K562 (cell line): ENCODE data around the gene AFG1L. TPM values are rescaled to one million over a fixed set of nuclear protein-coding genes. Genes with fewer than 3 reads are reported as not detected.

Experiments used
- ATAC-seq: fragments of 200-7000 bp; cut with Tn5 transposase; 3 replicates; pipeline ENCODE4 v1.9.1; 2020; ENCODE audit warnings: moderate library complexity
- BruUV-seq: library from RNA; stranded (reverse); fragments of 400-500 nt; replicated peaks from 2 replicates; lab custom pipeline; 2021; lab: Mats Ljungman, UMichigan
- CTCF ChIA-PET: fragments of 300-600 bp; formaldehyde crosslinking; extraction: SDS; loops from one replicate; lab custom pipeline; 2021; ENCODE audit warnings: low intra/inter-chr PET ratio; lab: Yijun Ruan, JAX
- POLR2A ChIA-PET: fragments of 300-600, 350-650 bp; sonication (Branson Sonifier 250); formaldehyde crosslinking; extraction: SDS; loops from one replicate; lab custom pipeline; 2021; ENCODE audit warnings: antibody characterized with exemption, inconsistent platforms; lab: Yijun Ruan, JAX
- DNase-seq, 4 experiments: peaks; one replicate each; pipeline versions ENCODE4 v3.0.0 to v3.0.0-alpha.2; 2011 to 2018; ENCODE audit warnings: low spot score in 3 of 4, mixed read lengths in 3 of 4; ENCODE audit errors: extremely low read depth in 1 of 4
- FAIRE-seq: peaks from 2 replicates; lab custom pipeline; 2011; peaks lifted over from hg19 to GRCh38; lab: Jason Lieb, UNC
- H2AFZ ChIP-seq: 2 replicates; pipeline ENCODE4 v1.6.0; 2011; ENCODE audit warnings: low read depth, low read length, control low read depth, inconsistent platforms
- H3K27ac ChIP-seq: fragments of 200-600 bp; 3 replicates; pipeline ENCODE4 v1.8.0; 2011; ENCODE audit warnings: low read depth, mild to moderate bottlenecking, control low read depth, inconsistent platforms, low read length, moderate library complexity, mixed read lengths; ENCODE audit errors: extremely low read depth
- H3K27me3 ChIP-seq, 2 experiments: fragments of 300-600 bp in 1 of 2; 2 replicates in 1 of 2; 3 replicates in 1 of 2; pipeline versions ENCODE4 v1.6.0 to v1.8.0; 2011; ENCODE audit warnings: inconsistent platforms in 2 of 2, low read length in 2 of 2, mild to moderate bottlenecking in 1 of 2, mixed read lengths in 1 of 2, moderate library complexity in 1 of 2; ENCODE audit not compliant: control insufficient read depth in 2 of 2, insufficient read depth in 2 of 2
- H3K36me3 ChIP-seq: fragments of 300-600 bp; 3 replicates; pipeline ENCODE4 v1.8.0; 2011; ENCODE audit warnings: mild to moderate bottlenecking, low read length, inconsistent platforms; ENCODE audit not compliant: control insufficient read depth, insufficient read depth
- H3K4me1 ChIP-seq, 2 experiments: fragments of 200-600 bp in 1 of 2; replicated peaks in 1 of 2; 2 replicates in 1 of 2; 3 replicates in 1 of 2; pipeline versions ENCODE4 v1.5.1 to v1.8.0; 2011; ENCODE audit warnings: inconsistent platforms in 2 of 2, low read length in 2 of 2, mild to moderate bottlenecking in 1 of 2, mixed read lengths in 1 of 2, moderate library complexity in 1 of 2; ENCODE audit not compliant: control insufficient read depth in 2 of 2, insufficient read depth in 2 of 2
- H3K4me2 ChIP-seq: 2 replicates; pipeline ENCODE4 v1.6.1; 2011; ENCODE audit warnings: low read length, control low read depth, inconsistent platforms, mixed read lengths; ENCODE audit not compliant: insufficient read depth
- H3K4me3 ChIP-seq: fragments of 200-600 bp; sonication (generic), shearing (Covaris generic); 2 replicates; pipeline ENCODE4 v1.5.1; 2016; ENCODE audit warnings: control low read depth, inconsistent platforms
- H3K79me2 ChIP-seq: fragments of 200-600 bp; 3 replicates; pipeline ENCODE4 v1.8.0; 2011; ENCODE audit warnings: low read length, inconsistent platforms; ENCODE audit not compliant: control insufficient read depth, insufficient read depth
- H3K9ac ChIP-seq, 2 experiments: 2 replicates each; pipeline versions ENCODE4 v1.6.0 to v1.6.1; 2011; ENCODE audit warnings: low read depth in 2 of 2, low read length in 2 of 2, control low read depth in 1 of 2, inconsistent platforms in 1 of 2, mild to moderate bottlenecking in 1 of 2, mixed read lengths in 1 of 2; ENCODE audit not compliant: insufficient read depth in 1 of 2
- H3K9me1 ChIP-seq: one replicate; pipeline ENCODE4 v1.6.0; 2011; ENCODE audit warnings: inconsistent platforms, mild to moderate bottlenecking, low read length, moderate library complexity; ENCODE audit not compliant: control insufficient read depth, insufficient read depth
- H3K9me3 ChIP-seq: replicated peaks from 2 replicates; pipeline ENCODE4 v1.5.1; 2011; ENCODE audit warnings: low read depth, low read length, inconsistent platforms; ENCODE audit not compliant: control insufficient read depth, insufficient read depth
- H4K20me1 ChIP-seq: replicated peaks from 2 replicates; pipeline ENCODE4 v1.6.1; 2011; ENCODE audit warnings: low read length, inconsistent platforms, mixed read lengths; ENCODE audit not compliant: control insufficient read depth, insufficient read depth
- FUS ChIP-seq: fragments of 200-400 bp; formaldehyde crosslinking; optimal IDR thresholded peaks from 2 replicates; pipeline ENCODE3; 2017; ENCODE audit warnings: low read depth, low read length
- GTF2E2 ChIP-seq: fragments of 200-800 bp; sonication (Bioruptor generic); IDR thresholded peaks from 2 replicates; pipeline ENCODE4 v1.6.1; 2016; ENCODE audit warnings: missing genetic modification characterization, missing compliant biosample characterization
- LEF1 ChIP-seq: fragments of 450-650 bp; IDR thresholded peaks from 2 replicates; pipeline ENCODE4 v1.6.1; 2016; ENCODE audit warnings: mild to moderate bottlenecking
- SMAD3 ChIP-seq: fragments of 450-650 bp; formaldehyde crosslinking; conservative IDR thresholded peaks from 2 replicates; pipeline ENCODE4 v1.4.0; 2020; ENCODE audit warnings: mild to moderate bottlenecking
- WGBS: fragments of 100-300 bp; shearing (Covaris generic); methylation state at CpG from one replicate; pipeline ENCODE4 v1.1.6; 2016; ENCODE audit warnings: low coverage, mixed read lengths; ENCODE audit not compliant: insufficient coverage; ENCODE audit errors: missing lambda C conversion rate; 5-methylcytosine and 5-hydroxymethylcytosine counted together
- in situ Hi-C: fragments of 300-500 bp; cut with MboI; formaldehyde crosslinking; loops from 4 replicates; pipeline ENCODE4 v1.15.0; 2018; ENCODE audit warnings: inconsistent platforms, mixed read lengths
- intact Hi-C: fragments of 100-400 bp; cut with micrococcal nuclease; formaldehyde crosslinking; loops from 2 replicates; pipeline ENCODE4 v1.14.2; 2022
- polyA plus RNA-seq, 8 experiments: library from polyadenylated mRNA; depleted of rRNA in 4 of 8; stranded (reverse) in 5 of 8; unstranded in 3 of 8; fragments of >200 nt; fragmentation: Nextera tagmentation in 2 of 8; fragmentation: Illumina TruSeq in 1 of 8; extraction: Ambion mirVana in 2 of 8; extraction: Trizol in 1 of 8; gene quantifications; 2 replicates each; pipeline versions ENCODE4 v1.2.1 to v1.2.3, GENCODE V29; 2011 to 2014; ENCODE audit warnings: inconsistent platforms in 1 of 8, missing spikeins in 1 of 8
- total RNA-seq, 7 experiments: library from RNA; depleted of rRNA in 6 of 7; stranded (reverse); fragments of >200 nt in 6 of 7; fragmentation: Illumina TruSeq in 2 of 7; extraction: Trizol in 2 of 7; gene quantifications; 2 replicates each; pipeline versions ENCODE4 v1.2.1 to v1.2.3, GENCODE V29; 2011 to 2021; ENCODE audit warnings: low replicate concordance in 1 of 7
- TF ChIP-seq, protein P1 (sequence below): sonication (generic); formaldehyde crosslinking; IDR thresholded peaks from 2 replicates; pipeline ENCODE4 v1.8.1; 2023; ENCODE audit warnings: mild to moderate bottlenecking, missing genetic modification reagents
- TF ChIP-seq, protein P2 (sequence below): fragments of 250-450 bp; sonication (Bioruptor Pico); IDR thresholded peaks from 2 replicates; pipeline ENCODE4 v1.8.0; 2021; ENCODE audit warnings: moderate library complexity, mild to moderate bottlenecking, inconsistent platforms

Gene AFG1L
- total and polyA plus RNA-seq, 9 of the 15 experiments (the other 6 are each of a cell fraction or from before 2014, with no cell fraction given), result 2.2 to 15.5 (median 5.8) TPM

DNA sequence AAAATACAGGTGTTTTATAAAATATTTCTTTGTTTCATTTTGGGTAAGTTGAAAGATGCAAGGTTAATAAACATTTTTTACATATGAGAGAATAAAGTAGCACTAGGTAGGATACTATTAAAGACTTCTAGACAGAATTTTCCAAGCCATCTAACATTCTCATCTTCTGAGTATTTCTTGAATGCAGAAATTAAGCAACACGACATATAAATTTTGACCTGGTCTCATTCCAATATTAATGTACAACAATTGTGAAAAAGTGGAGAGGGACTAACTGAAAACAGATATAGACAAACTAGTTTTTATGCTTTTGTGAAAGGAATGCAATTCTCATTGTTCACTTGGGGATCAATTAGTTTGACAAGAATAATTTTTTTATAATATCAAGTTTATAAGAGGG lies 254.4 kb downstream of the AFG1L start:
- ChIA-PET POLR2A (no interaction called here), CTCF (no interaction called here)
- DNase-seq (no peak), ATAC-seq (no peak), FAIRE-seq (no peak)
- BruUV-seq, result no TSS peak
- in situ Hi-C loops, result loop anchor here (5.0 kb wide), 2 partner anchors 233 to 518 kb away; no protein-coding TSS in a partner anchor
- no peaks in the 10 kb centered on the region for H3K79me2 ChIP-seq
- 25% methylated on average over 1 of the region's 1 CpG for WGBS
- TF ChIP-seq, protein P1, sequence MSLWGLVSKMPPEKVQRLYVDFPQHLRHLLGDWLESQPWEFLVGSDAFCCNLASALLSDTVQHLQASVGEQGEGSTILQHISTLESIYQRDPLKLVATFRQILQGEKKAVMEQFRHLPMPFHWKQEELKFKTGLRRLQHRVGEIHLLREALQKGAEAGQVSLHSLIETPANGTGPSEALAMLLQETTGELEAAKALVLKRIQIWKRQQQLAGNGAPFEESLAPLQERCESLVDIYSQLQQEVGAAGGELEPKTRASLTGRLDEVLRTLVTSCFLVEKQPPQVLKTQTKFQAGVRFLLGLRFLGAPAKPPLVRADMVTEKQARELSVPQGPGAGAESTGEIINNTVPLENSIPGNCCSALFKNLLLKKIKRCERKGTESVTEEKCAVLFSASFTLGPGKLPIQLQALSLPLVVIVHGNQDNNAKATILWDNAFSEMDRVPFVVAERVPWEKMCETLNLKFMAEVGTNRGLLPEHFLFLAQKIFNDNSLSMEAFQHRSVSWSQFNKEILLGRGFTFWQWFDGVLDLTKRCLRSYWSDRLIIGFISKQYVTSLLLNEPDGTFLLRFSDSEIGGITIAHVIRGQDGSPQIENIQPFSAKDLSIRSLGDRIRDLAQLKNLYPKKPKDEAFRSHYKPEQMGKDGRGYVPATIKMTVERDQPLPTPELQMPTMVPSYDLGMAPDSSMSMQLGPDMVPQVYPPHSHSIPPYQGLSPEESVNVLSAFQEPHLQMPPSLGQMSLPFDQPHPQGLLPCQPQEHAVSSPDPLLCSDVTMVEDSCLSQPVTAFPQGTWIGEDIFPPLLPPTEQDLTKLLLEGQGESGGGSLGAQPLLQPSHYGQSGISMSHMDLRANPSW (CRISPR knock-in tag), result no peak
- TF ChIP-seq GTF2E2 (tag) (no peak), FUS (no peak), LEF1 (no peak), SMAD3 (CRISPR knock-in tag) (no peak)
- TF ChIP-seq, protein P2, sequence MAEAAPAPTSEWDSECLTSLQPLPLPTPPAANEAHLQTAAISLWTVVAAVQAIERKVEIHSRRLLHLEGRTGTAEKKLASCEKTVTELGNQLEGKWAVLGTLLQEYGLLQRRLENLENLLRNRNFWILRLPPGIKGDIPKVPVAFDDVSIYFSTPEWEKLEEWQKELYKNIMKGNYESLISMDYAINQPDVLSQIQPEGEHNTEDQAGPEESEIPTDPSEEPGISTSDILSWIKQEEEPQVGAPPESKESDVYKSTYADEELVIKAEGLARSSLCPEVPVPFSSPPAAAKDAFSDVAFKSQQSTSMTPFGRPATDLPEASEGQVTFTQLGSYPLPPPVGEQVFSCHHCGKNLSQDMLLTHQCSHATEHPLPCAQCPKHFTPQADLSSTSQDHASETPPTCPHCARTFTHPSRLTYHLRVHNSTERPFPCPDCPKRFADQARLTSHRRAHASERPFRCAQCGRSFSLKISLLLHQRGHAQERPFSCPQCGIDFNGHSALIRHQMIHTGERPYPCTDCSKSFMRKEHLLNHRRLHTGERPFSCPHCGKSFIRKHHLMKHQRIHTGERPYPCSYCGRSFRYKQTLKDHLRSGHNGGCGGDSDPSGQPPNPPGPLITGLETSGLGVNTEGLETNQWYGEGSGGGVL, result no peak
- H3K9me1 ChIP-seq, result no peaks in the 10 kb centered on the region
- H2AFZ ChIP-seq, result no peak overlapping the region
- no peaks in the 10 kb centered on the region for H3K9me3 ChIP-seq
- H3K36me3 ChIP-seq, result no peaks in the 10 kb centered on the region
- no peaks in the 10 kb centered on the region for H3K4me1 ChIP-seq
- no peak overlapping the region for H3K9ac ChIP-seq
- intact Hi-C loops, result loop anchor here (10.0 kb wide), 2 partner anchors 636 to 836 kb away; partner anchors contain the start of gene CD164
- no peak overlapping the region for H3K4me3 ChIP-seq
- no peak overlapping the region for H3K27ac ChIP-seq
- no peaks in the 10 kb centered on the region for H4K20me1 ChIP-seq
- H3K4me2 ChIP-seq, result no peak overlapping the region
- no peaks in the 10 kb centered on the region for H3K27me3 ChIP-seq
